HL-60 (cell line): ENCODE measurements around the gene CARD19.

Experiments used
- DNase-seq, 2 experiments: peaks; one replicate each; pipeline ENCODE4 v3.0.0-alpha.2; 2010 to 2020; ENCODE audit warnings: low read depth in 1 of 2, low spot score in 1 of 2
- H3K27ac ChIP-seq: fragments of 250-450 bp; sonication (Bioruptor Pico); replicated peaks from 2 replicates; pipeline ENCODE4 v1.5.1; 2020; ENCODE audit warnings: mild to moderate bottlenecking, moderate library complexity
- H3K27me3 ChIP-seq: fragments of 250-450 bp; sonication (Bioruptor Pico); 2 replicates; pipeline ENCODE4 v1.5.1; 2021; ENCODE audit warnings: mild to moderate bottlenecking, moderate library complexity; ENCODE audit not compliant: insufficient read depth, poor library complexity, severe bottlenecking
- H3K4me3 ChIP-seq: replicated peaks from 2 replicates; pipeline ENCODE4 v1.5.1; 2011; ENCODE audit warnings: mild to moderate bottlenecking, control low read depth, low read length; ENCODE audit not compliant: insufficient read depth
- GABPA ChIP-seq: IDR thresholded peaks from 2 replicates; pipeline ENCODE4 v1.6.1; 2012; ENCODE audit warnings: low read depth
- POLR2AphosphoS5 ChIP-seq: IDR thresholded peaks from 2 replicates; pipeline ENCODE4 v1.6.1; 2012; ENCODE audit warnings: low read depth
- SPI1 ChIP-seq: IDR thresholded peaks from 2 replicates; pipeline ENCODE4 v1.6.1; 2012; ENCODE audit warnings: low read depth, mild to moderate bottlenecking, borderline replicate concordance
- TF ChIP-seq, protein P1 (sequence below): IDR thresholded peaks from 2 replicates; pipeline ENCODE4 v1.6.1; 2012; ENCODE audit warnings: low read depth; ENCODE audit not compliant: insufficient replicate concordance
- TF ChIP-seq, protein P2 (sequence below): IDR thresholded peaks from one replicate; pipeline ENCODE4 v1.5.1; 2011; ENCODE audit warnings: low read length, control low read depth, inconsistent platforms; ENCODE audit not compliant: insufficient read depth

The CARD19 gene

DNA sequence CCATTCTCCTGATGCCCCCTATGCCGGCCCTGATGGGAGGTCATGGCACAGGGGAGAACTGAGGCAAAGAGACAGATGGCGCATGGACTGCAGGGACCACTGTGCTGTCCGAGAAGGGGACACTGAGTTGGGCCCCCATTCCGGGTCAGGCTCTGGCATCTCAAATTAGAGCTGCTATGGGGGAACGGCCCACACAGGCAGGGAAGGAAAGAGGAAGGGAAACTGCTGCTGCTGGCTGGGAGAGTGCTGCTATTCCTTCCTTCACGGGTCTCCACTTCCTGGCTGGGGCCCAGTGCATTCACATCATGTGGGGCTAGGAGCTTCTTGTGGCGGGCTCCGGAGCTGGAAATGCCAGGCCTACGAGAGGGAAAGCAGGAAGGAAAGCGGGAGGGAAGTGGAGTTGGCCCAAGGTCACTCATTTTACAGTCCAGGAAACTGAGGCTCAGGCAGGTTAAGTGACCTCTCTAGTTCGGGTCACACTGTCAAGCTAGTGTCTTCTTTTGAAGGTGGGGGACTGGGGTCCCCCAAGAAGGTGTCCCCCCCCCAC lies 1.3 kb upstream of the CARD19 start:
- peak overlapping the region; percentile 41 for H3K4me3 ChIP-seq
- peak; percentile 82 for TF ChIP-seq SPI1
- no peak; the same call in 1 of the 2 replicates for TF ChIP-seq POLR2AphosphoS5
- no peaks in the 10 kb centered on the region for H3K27me3 ChIP-seq
- peak; percentile 64 to 71 for DNase-seq
- H3K27ac ChIP-seq, result peak overlapping the region; percentile 94

DNA sequence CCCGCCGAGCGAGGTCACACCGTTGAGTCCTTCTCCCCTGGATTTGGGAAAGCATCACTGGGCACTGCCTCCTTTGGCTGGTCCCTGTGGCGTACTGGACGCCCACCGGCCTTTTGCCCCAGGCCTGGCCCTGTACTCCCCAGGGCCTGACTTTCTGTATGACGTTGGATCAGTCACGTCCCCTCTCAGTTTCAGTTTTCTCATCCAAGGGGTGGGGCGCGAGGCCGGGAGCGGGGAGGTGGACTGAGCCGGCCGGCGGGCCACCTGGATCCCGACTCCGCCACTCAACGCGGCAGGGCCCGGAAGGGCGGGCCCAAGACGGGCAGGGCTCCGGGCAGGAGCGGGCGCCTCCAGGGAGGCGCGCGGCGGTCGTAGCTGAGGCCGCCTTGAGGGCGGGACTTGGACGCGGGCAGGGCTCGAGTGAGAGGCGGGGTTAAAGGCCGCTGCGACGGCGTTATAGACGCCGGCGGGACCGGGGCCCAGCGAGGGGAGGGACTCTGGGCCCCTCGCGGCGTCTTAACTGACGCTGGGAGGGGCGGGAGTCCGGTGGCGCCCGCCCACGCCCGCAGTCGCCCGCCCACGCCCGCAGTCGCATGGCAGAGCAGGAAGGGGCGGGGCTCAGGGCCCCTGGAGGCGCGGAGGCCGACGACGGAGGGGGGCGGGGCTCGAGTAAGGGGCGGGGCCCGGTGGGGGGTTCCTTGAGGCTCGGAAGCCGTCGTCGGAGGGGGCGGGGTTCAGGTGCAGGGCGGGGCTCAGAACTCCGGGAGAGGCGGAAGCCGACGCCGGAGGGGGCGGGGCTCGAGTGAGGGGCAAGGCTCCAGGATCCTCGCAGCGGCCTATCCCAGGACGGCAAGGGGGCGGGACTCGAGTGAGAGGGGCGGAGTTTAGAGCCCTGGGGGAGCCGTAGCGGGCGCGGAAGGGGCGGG lies 549 bp upstream of the CARD19 start:
- peak overlapping the region; percentile 94 for H3K27ac ChIP-seq
- TF ChIP-seq, protein P1, sequence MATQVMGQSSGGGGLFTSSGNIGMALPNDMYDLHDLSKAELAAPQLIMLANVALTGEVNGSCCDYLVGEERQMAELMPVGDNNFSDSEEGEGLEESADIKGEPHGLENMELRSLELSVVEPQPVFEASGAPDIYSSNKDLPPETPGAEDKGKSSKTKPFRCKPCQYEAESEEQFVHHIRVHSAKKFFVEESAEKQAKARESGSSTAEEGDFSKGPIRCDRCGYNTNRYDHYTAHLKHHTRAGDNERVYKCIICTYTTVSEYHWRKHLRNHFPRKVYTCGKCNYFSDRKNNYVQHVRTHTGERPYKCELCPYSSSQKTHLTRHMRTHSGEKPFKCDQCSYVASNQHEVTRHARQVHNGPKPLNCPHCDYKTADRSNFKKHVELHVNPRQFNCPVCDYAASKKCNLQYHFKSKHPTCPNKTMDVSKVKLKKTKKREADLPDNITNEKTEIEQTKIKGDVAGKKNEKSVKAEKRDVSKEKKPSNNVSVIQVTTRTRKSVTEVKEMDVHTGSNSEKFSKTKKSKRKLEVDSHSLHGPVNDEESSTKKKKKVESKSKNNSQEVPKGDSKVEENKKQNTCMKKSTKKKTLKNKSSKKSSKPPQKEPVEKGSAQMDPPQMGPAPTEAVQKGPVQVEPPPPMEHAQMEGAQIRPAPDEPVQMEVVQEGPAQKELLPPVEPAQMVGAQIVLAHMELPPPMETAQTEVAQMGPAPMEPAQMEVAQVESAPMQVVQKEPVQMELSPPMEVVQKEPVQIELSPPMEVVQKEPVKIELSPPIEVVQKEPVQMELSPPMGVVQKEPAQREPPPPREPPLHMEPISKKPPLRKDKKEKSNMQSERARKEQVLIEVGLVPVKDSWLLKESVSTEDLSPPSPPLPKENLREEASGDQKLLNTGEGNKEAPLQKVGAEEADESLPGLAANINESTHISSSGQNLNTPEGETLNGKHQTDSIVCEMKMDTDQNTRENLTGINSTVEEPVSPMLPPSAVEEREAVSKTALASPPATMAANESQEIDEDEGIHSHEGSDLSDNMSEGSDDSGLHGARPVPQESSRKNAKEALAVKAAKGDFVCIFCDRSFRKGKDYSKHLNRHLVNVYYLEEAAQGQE, result no peak
- TF ChIP-seq SPI1, result no peak
- peak; percentile 50; the same call in 1 of the 2 replicates for TF ChIP-seq POLR2AphosphoS5
- DNase-seq, result peak; percentile 96 to 100
- H3K4me3 ChIP-seq, result peak overlapping the region; percentile 86
- no peaks in the 10 kb centered on the region for H3K27me3 ChIP-seq

DNA sequence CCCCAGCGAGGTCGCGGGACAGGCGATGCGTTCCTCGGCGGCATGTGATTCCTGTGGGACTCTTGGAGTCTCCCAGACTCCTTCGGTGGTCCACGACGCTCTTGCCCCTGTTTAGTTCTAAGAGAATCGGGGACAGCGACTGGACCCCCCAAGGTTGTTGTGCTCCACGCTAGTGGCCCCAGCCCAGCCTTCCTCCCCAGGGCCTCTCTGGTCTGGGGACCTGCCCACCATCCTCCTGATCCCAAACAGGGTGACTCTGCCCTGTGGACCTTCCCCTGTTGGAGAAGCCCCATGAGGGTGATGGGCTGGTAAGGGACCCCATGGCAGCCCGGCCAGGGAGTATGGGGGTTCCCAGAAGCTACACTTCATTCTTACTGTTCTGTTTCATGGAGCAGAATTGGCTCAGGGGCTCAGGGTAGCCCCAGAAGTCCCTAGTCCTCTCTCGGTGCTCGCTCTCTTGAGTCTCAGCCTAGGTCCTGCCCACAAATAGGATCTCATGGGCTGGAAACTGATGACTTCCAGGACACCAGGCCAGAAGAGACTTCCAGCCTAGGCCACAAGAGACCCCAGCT lies 880 bp downstream of the CARD19 start:
- DNase-seq, result no peak
- H3K27me3 ChIP-seq, result no peaks in the 10 kb centered on the region
- peak overlapping the region; percentile 42 for H3K27ac ChIP-seq
- H3K4me3 ChIP-seq, result peak overlapping the region; percentile 86
- no peak for TF ChIP-seq SPI1
- TF ChIP-seq GABPA, result no peak
- TF ChIP-seq POLR2AphosphoS5, result no peak
- TF ChIP-seq, protein P1, result no peak
- TF ChIP-seq, protein P2, sequence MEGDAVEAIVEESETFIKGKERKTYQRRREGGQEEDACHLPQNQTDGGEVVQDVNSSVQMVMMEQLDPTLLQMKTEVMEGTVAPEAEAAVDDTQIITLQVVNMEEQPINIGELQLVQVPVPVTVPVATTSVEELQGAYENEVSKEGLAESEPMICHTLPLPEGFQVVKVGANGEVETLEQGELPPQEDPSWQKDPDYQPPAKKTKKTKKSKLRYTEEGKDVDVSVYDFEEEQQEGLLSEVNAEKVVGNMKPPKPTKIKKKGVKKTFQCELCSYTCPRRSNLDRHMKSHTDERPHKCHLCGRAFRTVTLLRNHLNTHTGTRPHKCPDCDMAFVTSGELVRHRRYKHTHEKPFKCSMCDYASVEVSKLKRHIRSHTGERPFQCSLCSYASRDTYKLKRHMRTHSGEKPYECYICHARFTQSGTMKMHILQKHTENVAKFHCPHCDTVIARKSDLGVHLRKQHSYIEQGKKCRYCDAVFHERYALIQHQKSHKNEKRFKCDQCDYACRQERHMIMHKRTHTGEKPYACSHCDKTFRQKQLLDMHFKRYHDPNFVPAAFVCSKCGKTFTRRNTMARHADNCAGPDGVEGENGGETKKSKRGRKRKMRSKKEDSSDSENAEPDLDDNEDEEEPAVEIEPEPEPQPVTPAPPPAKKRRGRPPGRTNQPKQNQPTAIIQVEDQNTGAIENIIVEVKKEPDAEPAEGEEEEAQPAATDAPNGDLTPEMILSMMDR, result no peak

DNA sequence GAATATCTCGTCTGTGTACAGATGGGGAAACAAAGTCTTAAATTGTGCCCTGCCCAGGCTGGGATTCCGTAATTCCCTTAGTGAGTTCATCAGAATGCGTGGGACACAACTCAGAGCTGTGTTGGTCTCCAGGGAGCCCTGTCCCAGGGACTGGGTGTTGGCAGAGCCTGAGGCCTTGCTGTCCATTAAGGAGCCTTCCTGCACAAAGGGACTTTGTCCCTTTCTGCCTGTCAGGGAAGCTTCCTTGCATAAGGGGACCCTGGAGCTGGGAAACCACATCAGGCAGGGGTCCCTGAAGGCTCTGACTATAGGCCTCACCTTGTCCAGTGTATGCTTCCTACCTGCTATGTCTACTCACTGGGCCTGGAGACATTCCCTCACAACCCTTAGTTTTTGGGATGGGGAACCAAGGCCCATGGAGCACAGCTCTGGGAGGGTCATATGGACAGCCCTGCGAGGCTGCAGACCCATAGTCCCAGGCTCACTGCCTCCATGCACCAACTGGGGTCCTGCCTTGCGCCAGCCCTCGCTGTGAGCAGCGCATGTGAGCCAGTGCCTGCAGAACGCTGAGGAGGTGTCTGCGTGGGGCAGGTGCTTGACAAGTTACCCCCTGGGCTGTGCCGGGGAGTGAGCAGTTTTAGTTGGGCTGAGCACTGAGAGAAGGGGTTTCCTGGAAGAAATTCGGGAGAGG lies 1.6 kb downstream of the CARD19 start:
- Histone ChIP-seq H3K4me3 (peak overlapping the region; percentile 86), H3K27ac (peak overlapping the region; percentile 60), H3K27me3 (no peaks in the 10 kb centered on the region)
- DNase-seq, result no peak
- TF ChIP-seq GABPA (no peak), SPI1 (no peak)
